HFF-Myc (cell line): Measurements from ENCODE around the gene TXNRD2.

ENCODE experiments used
- DNase-seq: peaks from one replicate; pipeline ENCODE4 v3.0.0-alpha.2; 2011; ENCODE audit warnings: low read depth; ENCODE audit errors: extremely low read depth
- H3K4me3 ChIP-seq: replicated peaks from 2 replicates; pipeline ENCODE4 v1.5.1; 2011; ENCODE audit warnings: low read depth, mild to moderate bottlenecking, control low read depth, low read length
- TF ChIP-seq, protein P1 (sequence below): IDR thresholded peaks from 2 replicates; pipeline ENCODE4 v1.5.1; 2012; ENCODE audit warnings: mild to moderate bottlenecking, low read depth, low read length, control low read depth; ENCODE audit errors: missing control alignments

TXNRD2 gene

DNA sequence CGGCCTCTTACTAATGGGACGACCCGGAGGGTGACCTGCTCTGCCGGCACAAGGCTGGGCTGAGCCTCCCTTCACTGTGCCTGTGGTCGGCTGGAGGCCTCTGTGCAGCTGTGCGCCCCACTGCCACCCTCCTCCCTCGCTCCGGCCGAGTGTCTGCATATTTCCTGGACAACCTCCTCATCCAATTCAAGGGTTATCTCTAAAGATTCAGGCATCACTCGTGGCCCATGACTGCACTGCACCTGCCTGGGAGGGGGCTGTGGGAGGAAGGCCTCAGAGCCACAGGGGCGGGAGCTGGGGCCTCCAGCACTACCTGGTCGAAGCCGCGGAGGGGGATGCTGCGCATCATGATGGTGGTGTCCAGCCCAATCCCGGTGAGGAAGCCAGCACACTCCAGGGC, 43.9 kb downstream of the TXNRD2 start:
- TF ChIP-seq, protein P1, sequence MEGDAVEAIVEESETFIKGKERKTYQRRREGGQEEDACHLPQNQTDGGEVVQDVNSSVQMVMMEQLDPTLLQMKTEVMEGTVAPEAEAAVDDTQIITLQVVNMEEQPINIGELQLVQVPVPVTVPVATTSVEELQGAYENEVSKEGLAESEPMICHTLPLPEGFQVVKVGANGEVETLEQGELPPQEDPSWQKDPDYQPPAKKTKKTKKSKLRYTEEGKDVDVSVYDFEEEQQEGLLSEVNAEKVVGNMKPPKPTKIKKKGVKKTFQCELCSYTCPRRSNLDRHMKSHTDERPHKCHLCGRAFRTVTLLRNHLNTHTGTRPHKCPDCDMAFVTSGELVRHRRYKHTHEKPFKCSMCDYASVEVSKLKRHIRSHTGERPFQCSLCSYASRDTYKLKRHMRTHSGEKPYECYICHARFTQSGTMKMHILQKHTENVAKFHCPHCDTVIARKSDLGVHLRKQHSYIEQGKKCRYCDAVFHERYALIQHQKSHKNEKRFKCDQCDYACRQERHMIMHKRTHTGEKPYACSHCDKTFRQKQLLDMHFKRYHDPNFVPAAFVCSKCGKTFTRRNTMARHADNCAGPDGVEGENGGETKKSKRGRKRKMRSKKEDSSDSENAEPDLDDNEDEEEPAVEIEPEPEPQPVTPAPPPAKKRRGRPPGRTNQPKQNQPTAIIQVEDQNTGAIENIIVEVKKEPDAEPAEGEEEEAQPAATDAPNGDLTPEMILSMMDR: no peak
- no peak for DNase-seq
- no peak overlapping the region for H3K4me3 ChIP-seq

DNA sequence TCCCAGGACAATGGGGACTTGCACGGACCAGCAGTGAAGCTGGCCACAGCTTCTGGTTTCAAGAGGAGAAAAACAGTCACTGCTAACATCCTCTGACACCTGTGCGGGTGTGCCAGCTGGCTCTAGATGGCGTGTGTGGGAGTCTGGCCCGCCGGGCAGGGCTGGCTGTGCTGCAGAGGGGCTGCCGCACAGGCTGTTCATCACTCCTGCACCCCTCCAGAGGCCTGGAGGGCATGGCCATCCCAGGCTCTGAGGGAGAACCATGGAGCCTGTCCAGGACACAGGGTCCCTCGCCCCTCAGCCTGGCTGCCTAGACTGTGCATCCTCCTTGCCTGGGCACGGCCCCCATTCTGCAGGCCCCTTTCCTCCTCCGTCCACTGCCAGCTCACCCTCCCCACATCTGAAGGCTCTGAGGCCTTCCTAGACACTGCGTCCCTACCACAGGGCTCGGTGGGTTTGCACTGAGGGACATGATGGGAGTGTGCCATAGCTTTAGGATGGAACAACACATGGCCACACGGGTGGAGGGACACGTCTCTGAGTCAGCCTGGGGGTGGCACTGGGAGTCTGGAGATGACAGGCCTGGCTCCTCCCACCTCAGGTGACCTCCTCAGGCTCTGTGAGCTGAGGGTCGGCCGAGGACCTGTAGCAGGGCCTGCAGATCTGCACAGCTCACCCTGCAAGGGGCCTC, 44.8 kb downstream of the TXNRD2 start:
- no peak for DNase-seq
- H3K4me3 ChIP-seq: no peak overlapping the region
- TF ChIP-seq, protein P1: no peak

DNA sequence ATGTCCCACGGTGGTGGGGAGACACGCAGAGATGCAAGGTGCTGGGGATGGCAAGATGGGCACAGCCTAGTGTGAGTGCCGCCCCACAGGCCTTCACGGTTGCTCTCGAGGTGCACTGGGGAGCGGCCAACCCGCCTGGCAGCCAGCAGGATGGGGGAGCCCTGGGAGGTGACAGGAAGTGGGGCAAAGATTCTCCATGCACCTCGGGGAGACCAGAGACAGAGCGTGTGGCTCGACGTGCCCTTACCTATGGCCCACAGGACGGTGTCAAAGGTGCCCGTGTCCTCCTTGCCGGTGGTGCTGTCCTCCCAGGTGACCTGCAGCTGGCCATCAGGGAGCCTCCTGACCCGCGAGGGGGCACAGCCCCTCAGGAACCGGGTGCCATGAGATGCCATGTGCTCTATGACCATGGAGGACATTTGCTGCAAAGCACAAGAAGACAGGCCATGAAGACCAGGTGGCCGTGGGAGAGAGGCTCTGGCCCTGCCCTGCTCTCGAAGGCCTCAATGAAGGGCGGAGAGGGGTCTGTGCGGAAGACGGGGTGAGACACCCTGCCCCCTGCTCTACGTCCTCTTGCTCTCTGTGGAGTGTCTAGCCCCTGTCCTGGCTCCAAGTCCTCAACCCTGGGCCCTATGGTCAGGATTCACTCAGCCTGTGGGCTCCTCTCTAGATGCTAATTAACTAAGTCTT, 46.3 kb downstream of the TXNRD2 start:
- H3K4me3 ChIP-seq: no peak overlapping the region
- DNase-seq: no peak
- TF ChIP-seq, protein P1: no peak

DNA sequence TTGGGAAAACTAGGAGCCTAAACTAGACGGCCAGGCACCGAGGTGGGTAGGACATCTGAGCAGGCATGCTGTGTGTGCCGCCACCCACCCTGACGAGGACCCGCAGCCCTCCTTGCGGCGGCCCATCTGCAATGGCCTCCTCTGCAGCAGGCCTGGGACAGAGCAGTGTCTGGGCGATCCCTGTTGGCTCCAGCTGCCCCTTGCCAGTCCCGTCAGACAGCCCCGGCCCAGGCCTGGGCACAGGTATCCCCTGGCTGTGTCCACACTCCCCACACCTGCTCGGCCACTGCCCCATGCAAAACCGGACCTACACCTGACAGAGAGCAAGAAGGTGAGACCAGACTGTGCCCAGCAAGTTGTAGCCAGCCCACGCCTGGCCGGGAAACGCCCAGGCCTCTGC, 48.3 kb downstream of the TXNRD2 start:
- DNase-seq: no peak
- TF ChIP-seq, protein P1: no peak
- H3K4me3 ChIP-seq: no peak overlapping the region

DNA sequence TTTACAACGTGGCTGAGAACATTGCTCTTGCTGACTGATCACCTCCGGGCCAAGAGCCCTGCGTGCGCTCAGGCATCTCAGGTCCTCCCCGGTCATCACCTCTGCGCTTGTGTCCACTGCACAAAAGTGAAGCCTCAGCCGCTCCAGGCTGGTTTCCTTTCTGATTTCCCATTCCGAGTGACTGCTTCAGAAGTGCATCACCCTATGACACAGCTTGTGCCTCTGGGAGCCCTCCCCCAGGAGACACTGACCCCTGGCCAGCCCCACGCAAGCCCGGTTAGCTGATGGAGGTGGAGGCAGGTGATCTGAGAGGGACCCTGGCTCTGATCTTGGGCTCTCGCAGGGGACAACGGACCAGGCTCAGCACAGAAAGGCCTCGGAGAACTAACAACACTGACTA, 48.7 kb downstream of the TXNRD2 start:
- H3K4me3 ChIP-seq: no peak overlapping the region
- TF ChIP-seq, protein P1: no peak
- DNase-seq: no peak

DNA sequence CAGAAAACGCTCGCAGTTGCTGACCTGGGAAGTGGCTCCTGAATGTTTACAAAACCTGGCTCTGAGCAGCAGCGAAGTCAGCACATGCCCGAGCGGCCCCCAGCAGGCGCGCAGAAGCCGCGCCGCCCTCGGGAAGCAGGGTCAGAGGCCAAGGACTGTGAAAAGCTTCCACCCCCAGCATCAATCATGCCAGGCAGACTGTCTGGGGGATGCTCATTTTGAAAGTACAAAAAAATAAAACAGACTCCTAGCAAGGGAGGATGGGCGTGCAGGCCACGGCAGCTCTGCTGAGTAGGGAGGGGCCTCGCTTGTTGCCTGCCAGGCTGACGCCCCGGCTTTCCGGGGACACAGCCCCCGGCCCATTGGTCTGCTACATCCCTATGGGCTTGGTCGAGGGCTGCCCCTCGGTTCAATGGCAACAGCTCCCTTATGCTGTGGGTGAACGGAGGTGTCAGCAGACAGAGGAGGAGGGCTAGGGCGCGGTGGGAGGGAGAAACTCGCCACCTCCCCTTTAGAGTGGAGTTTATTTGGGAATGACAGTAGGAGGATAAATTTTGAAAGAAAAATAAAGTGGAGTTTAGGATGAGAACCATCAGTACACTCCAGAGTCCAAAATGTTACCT, 49.2 kb downstream of the TXNRD2 start:
- H3K4me3 ChIP-seq: no peak overlapping the region; the same call in 1 of the 2 replicates
- TF ChIP-seq, protein P1: no peak
- DNase-seq: peak; percentile 30
